H9 (cell line): ENCODE results near the gene LSMEM2. TPM values are rescaled to one million over a fixed set of nuclear protein-coding genes. Genes with fewer than 3 reads are reported as not detected.
A peak's percentile ranks its signal among the peaks of the same experiment; 100 is the strongest.
"Not testable (repeated sequence)": the region's sequence is repeated elsewhere in the genome, so short reads cannot be mapped to it uniquely, and the experiment has no call there.

ENCODE experiments used
- DNase-seq: peaks from one replicate; pipeline ENCODE4 v3.0.0-alpha.2; 2017
- H2AFZ ChIP-seq: one replicate; pipeline ENCODE4 v1.6.1; 2013; ENCODE audit warnings: mild to moderate bottlenecking, low read length, control low read depth, moderate library complexity
- H2AK5ac ChIP-seq: 2 replicates; pipeline ENCODE4 v1.6.1; 2013; ENCODE audit warnings: low read length, control low read depth, mixed read lengths; ENCODE audit not compliant: insufficient read length
- H2BK120ac ChIP-seq: one replicate; pipeline ENCODE4 v1.6.1; 2013; ENCODE audit warnings: low read depth, mild to moderate bottlenecking, low read length, control low read depth, inconsistent platforms; ENCODE audit not compliant: poor library complexity, severe bottlenecking
- H2BK12ac ChIP-seq: 2 replicates; pipeline ENCODE4 v1.6.1; 2013; ENCODE audit warnings: low read length, control low read depth, mixed read lengths, low read depth; ENCODE audit not compliant: insufficient read length
- H2BK15ac ChIP-seq: 2 replicates; pipeline ENCODE4 v1.6.1; 2013; ENCODE audit warnings: low read depth, low read length, control low read depth
- H2BK20ac ChIP-seq: one replicate; pipeline ENCODE4 v1.6.1; 2013; ENCODE audit warnings: low read depth, mild to moderate bottlenecking, low read length, control low read depth, inconsistent platforms; ENCODE audit not compliant: poor library complexity, severe bottlenecking
- H2BK5ac ChIP-seq: 2 replicates; pipeline ENCODE4 v1.6.1; 2013; ENCODE audit warnings: low read length, control low read depth, mixed read lengths; ENCODE audit not compliant: insufficient read length
- H3K14ac ChIP-seq: 2 replicates; pipeline ENCODE4 v1.6.1; 2013; ENCODE audit warnings: low read length, control low read depth; ENCODE audit not compliant: insufficient read depth
- H3K18ac ChIP-seq: 2 replicates; pipeline ENCODE4 v1.6.1; 2013; ENCODE audit warnings: low read depth, mild to moderate bottlenecking, mixed read lengths, low read length, control low read depth; ENCODE audit not compliant: insufficient read length
- H3K23ac ChIP-seq: 2 replicates; pipeline ENCODE4 v1.6.1; 2013; ENCODE audit warnings: low read length, control low read depth, mixed read lengths, low read depth; ENCODE audit not compliant: insufficient read length
- H3K23me2 ChIP-seq: 2 replicates; pipeline ENCODE4 v1.6.1; 2013; ENCODE audit warnings: low read depth, mild to moderate bottlenecking, mixed read lengths, low read length, control low read depth; ENCODE audit not compliant: insufficient read length, poor library complexity, severe bottlenecking
- H3K27ac ChIP-seq: 2 replicates; pipeline ENCODE4 v1.5.1; 2013; ENCODE audit warnings: low read length, control low read depth, mixed read lengths, low read depth; ENCODE audit not compliant: insufficient read length
- H3K27me3 ChIP-seq: 2 replicates; pipeline ENCODE4 v1.6.1; 2013; ENCODE audit warnings: low read length, control low read depth, inconsistent platforms; ENCODE audit not compliant: insufficient read depth
- H3K4ac ChIP-seq: 2 replicates; pipeline ENCODE4 v1.6.1; 2013; ENCODE audit warnings: low read depth, mild to moderate bottlenecking, control low read depth, inconsistent platforms, low read length, moderate library complexity
- H3K4me1 ChIP-seq: 2 replicates; pipeline ENCODE4 v1.6.1; 2013; ENCODE audit warnings: low read length, control low read depth, inconsistent platforms; ENCODE audit not compliant: insufficient read depth
- H3K4me2 ChIP-seq: 2 replicates; pipeline ENCODE4 v1.6.1; 2013; ENCODE audit warnings: low read length, control low read depth, mixed read lengths; ENCODE audit not compliant: insufficient read length, insufficient read depth
- H3K56ac ChIP-seq: 2 replicates; pipeline ENCODE4 v1.6.1; 2013; ENCODE audit warnings: low read depth, mild to moderate bottlenecking, mixed read lengths, low read length, control low read depth; ENCODE audit not compliant: insufficient read length
- H3K79me1 ChIP-seq: 2 replicates; pipeline ENCODE4 v1.6.1; 2013; ENCODE audit warnings: low read depth, mild to moderate bottlenecking, moderate library complexity, low read length, control low read depth, inconsistent platforms; ENCODE audit not compliant: insufficient read depth, poor library complexity, severe bottlenecking
- H3K79me2 ChIP-seq: 2 replicates; pipeline ENCODE4 v1.6.1; 2013; ENCODE audit warnings: low read length, control low read depth, inconsistent platforms; ENCODE audit not compliant: insufficient read depth
- H3K9ac ChIP-seq: 2 replicates; pipeline ENCODE4 v1.6.1; 2013; ENCODE audit warnings: low read length, control low read depth, mixed read lengths; ENCODE audit not compliant: insufficient read length; ENCODE audit errors: extremely low read depth
- H3K9me3 ChIP-seq: one replicate; pipeline ENCODE4 v1.6.1; 2013; ENCODE audit warnings: low read depth, low read length, inconsistent platforms; ENCODE audit not compliant: control insufficient read depth
- H3T11ph ChIP-seq: one replicate; pipeline ENCODE4 v1.6.1; 2013; ENCODE audit warnings: mild to moderate bottlenecking, low read length, control low read depth, inconsistent platforms
- H4K20me1 ChIP-seq: one replicate; pipeline ENCODE4 v1.6.1; 2013; ENCODE audit not compliant: control insufficient read depth, insufficient read length, insufficient read depth
- H4K5ac ChIP-seq: 2 replicates; pipeline ENCODE4 v1.6.1; 2013; ENCODE audit warnings: low read depth, mild to moderate bottlenecking, mixed read lengths, low read length, control low read depth; ENCODE audit not compliant: insufficient read length
- H4K8ac ChIP-seq: replicated peaks from 2 replicates; pipeline ENCODE4 v1.6.1; 2013; ENCODE audit warnings: low read length, control low read depth, mixed read lengths, low read depth; ENCODE audit not compliant: insufficient read length
- H4K91ac ChIP-seq: 2 replicates; pipeline ENCODE4 v1.6.1; 2013; ENCODE audit warnings: low read depth, mild to moderate bottlenecking, moderate library complexity, mixed read lengths, low read length, control low read depth; ENCODE audit not compliant: insufficient read length
- H3K27ac Mint-ChIP-seq, 3 experiments: 2 replicates in 2 of 3; 3 replicates in 1 of 3; pipeline ENCODE4 v1.8.0; 2020 to 2021; ENCODE audit warnings: mixed read lengths in 3 of 3, mild to moderate bottlenecking in 1 of 3, moderate library complexity in 1 of 3
- H3K27me3 Mint-ChIP-seq: 2 replicates; pipeline ENCODE4 v1.8.0; 2021; ENCODE audit warnings: low read depth, mild to moderate bottlenecking, moderate library complexity, mixed read lengths
- H3K36me3 Mint-ChIP-seq, 3 experiments: 2 replicates in 2 of 3; 3 replicates in 1 of 3; pipeline ENCODE4 v1.8.0; 2020 to 2021; ENCODE audit warnings: low read depth in 3 of 3, mixed read lengths in 3 of 3; ENCODE audit not compliant: insufficient read depth in 1 of 3
- H3K4me1 Mint-ChIP-seq, 2 experiments: 2 replicates each; pipeline ENCODE4 v1.8.0; 2020; ENCODE audit warnings: mixed read lengths in 2 of 2
- H3K4me3 Mint-ChIP-seq, 2 experiments: 2 replicates in 1 of 2; 3 replicates in 1 of 2; pipeline ENCODE4 v1.8.0; 2020 to 2021; ENCODE audit warnings: mild to moderate bottlenecking in 2 of 2, mixed read lengths in 2 of 2, moderate library complexity in 1 of 2
- H3K9me3 Mint-ChIP-seq, 2 experiments: 2 replicates in 1 of 2; 3 replicates in 1 of 2; pipeline ENCODE4 v1.8.0; 2020; ENCODE audit warnings: mild to moderate bottlenecking in 2 of 2, mixed read lengths in 2 of 2, moderate library complexity in 1 of 2
- WGBS: extraction: QIAGEN DNeasy Blood & Tissue Kit; methylation state at CpG from one replicate; pipeline ENCODE4 v1.1.7; 2013; ENCODE audit warnings: missing lambda C conversion rate, low lambda C conversion rate, mixed read lengths; ENCODE audit not compliant: insufficient read length; ENCODE audit errors: extremely low coverage; 5-methylcytosine and 5-hydroxymethylcytosine counted together
- total RNA-seq: library from RNA; stranded (reverse); gene quantifications from 2 replicates; pipeline ENCODE4 v1.2.1, GENCODE V29; 2021
- TF ChIP-seq, protein P1 (sequence below): fragments of 200-600 bp; sonication (generic); conservative IDR thresholded peaks from 3 replicates; pipeline ENCODE4 v1.8.0; 2021; ENCODE audit warnings: antibody characterized with exemption, mild to moderate bottlenecking

LSMEM2 gene
- total RNA-seq, 1 experiment from 2014 or later = 0.50 TPM

DNA sequence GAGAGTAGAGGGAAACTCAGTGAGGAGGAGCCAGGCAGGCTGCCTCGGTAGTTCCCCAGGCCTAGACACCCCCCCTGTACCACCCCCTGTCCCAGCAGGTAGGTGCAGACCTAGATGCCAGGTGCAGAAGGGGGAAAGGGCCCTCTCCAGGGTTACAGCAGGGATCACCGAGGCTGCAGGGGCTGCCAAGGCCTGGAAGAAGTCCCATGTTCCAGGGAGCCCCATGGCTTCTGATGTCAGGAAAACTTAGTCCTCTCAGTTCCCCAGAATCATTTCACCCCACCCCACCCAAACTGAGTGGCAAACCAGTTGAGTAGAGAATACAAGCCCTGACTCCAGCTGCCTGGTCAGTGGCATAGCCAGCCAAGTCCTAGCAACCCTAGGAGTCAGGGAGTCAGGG lies 17.4 kb upstream of the LSMEM2 start:
- H3K9ac ChIP-seq = no peak overlapping the region
- H3K27ac ChIP-seq = no peak overlapping the region
- no peak overlapping the region for H4K5ac ChIP-seq
- no peaks in the 10 kb centered on the region for H3K9me3 ChIP-seq
- no peak overlapping the region for H4K91ac ChIP-seq
- Mint-ChIP-seq H3K4me3 (no peak overlapping the region; a peak in 1 of 5 replicates), H3K27me3 (peaks cover 1% of the 10 kb centered on the region; the same call in 1 of the 2 replicates), H3K36me3 (peaks cover 12 to 24% (median 24%) of the 10 kb centered on the region in 3 experiments; a peak in 6 of 7 replicates), H3K27ac (peak overlapping the region in 2 of 3 experiments; percentile 73 to 93; a peak in 5 of 7 replicates), H3K9me3 (no peaks in the 10 kb centered on the region), H3K4me1 (peaks cover 33 to 62% of the 10 kb centered on the region in 2 experiments)
- no peak overlapping the region for H2AFZ ChIP-seq
- no peak overlapping the region for H2BK15ac ChIP-seq
- no peak overlapping the region for H4K8ac ChIP-seq
- H3K27me3 ChIP-seq = no peaks in the 10 kb centered on the region
- H3K56ac ChIP-seq = no peak overlapping the region
- no peaks in the 10 kb centered on the region for H4K20me1 ChIP-seq
- H3K23me2 ChIP-seq = no peaks in the 10 kb centered on the region
- H2AK5ac ChIP-seq = no peak overlapping the region
- H3K23ac ChIP-seq = no peak overlapping the region
- no peak overlapping the region for H3K14ac ChIP-seq
- no peak overlapping the region for H3K4me2 ChIP-seq
- no peak overlapping the region for H3T11ph ChIP-seq
- WGBS = no CpG with 5 or more reads among the region's 2 CpGs
- no peak overlapping the region for H2BK120ac ChIP-seq
- DNase-seq = no peak
- H3K4ac ChIP-seq = no peak overlapping the region
- H2BK20ac ChIP-seq = no peak overlapping the region
- no peak overlapping the region for H2BK5ac ChIP-seq
- peaks cover 3% of the 10 kb centered on the region; the same call in 1 of the 2 replicates for H3K4me1 ChIP-seq
- H3K79me1 ChIP-seq = no peaks in the 10 kb centered on the region
- H2BK12ac ChIP-seq = no peak overlapping the region
- H3K18ac ChIP-seq = no peak overlapping the region
- TF ChIP-seq, protein P1, sequence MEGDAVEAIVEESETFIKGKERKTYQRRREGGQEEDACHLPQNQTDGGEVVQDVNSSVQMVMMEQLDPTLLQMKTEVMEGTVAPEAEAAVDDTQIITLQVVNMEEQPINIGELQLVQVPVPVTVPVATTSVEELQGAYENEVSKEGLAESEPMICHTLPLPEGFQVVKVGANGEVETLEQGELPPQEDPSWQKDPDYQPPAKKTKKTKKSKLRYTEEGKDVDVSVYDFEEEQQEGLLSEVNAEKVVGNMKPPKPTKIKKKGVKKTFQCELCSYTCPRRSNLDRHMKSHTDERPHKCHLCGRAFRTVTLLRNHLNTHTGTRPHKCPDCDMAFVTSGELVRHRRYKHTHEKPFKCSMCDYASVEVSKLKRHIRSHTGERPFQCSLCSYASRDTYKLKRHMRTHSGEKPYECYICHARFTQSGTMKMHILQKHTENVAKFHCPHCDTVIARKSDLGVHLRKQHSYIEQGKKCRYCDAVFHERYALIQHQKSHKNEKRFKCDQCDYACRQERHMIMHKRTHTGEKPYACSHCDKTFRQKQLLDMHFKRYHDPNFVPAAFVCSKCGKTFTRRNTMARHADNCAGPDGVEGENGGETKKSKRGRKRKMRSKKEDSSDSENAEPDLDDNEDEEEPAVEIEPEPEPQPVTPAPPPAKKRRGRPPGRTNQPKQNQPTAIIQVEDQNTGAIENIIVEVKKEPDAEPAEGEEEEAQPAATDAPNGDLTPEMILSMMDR = no peak
- no peaks in the 10 kb centered on the region for H3K79me2 ChIP-seq

DNA sequence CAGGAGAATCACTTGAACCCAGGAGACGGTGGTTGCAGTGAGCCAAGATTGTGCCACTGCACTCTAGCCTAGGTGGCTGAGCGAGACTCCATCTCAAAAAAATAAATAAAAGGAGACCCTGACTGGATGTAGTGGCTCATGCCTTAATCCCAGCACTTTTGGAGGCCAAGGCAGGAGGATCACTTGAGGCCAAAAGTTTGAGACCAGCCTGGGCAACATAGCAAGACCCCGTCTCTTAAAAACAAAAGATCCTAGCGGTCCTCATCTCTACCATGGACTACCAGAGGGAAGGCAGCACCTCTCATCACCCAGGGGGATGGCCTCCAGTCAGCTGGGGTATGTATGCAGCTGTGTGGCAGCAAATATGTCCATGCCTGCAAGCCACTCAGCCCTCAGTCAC lies 16.7 kb upstream of the LSMEM2 start:
- H3K27ac ChIP-seq = not testable (repeated sequence)

More for the DNA sequence above, 16.7 kb upstream of the LSMEM2 start:
- not testable (repeated sequence) for H3K23ac ChIP-seq, H2BK15ac ChIP-seq, H4K5ac ChIP-seq, H2AFZ ChIP-seq, H3K56ac ChIP-seq, H3K9me3 Mint-ChIP-seq, H3K27ac Mint-ChIP-seq, H3K23me2 ChIP-seq, H2BK5ac ChIP-seq, H3K4ac ChIP-seq, H3K4me3 Mint-ChIP-seq, H3K27me3 ChIP-seq, H3K79me1 ChIP-seq, H3K9me3 ChIP-seq, H4K8ac ChIP-seq, H2BK120ac ChIP-seq, H2BK12ac ChIP-seq, H3K9ac ChIP-seq, H3K4me1 ChIP-seq, H3K27me3 Mint-ChIP-seq, H3K14ac ChIP-seq, H4K20me1 ChIP-seq, H2BK20ac ChIP-seq, H4K91ac ChIP-seq, H3K18ac ChIP-seq, H3T11ph ChIP-seq, H3K4me2 ChIP-seq, H3K79me2 ChIP-seq, DNase-seq, H2AK5ac ChIP-seq
- Mint-ChIP-seq H3K36me3 (peaks cover 7 to 19% (median 17%) of the 10 kb centered on the region in 3 experiments; a peak in 6 of 7 replicates), H3K4me1 (peaks cover 38 to 69% of the 10 kb centered on the region in 2 experiments)
- WGBS = no CpG with 5 or more reads among the region's 4 CpGs
